Esophagus (tissue), 2 donors: ENCODE data around the gene DDIT4. TPM values are rescaled to one million over a fixed set of nuclear protein-coding genes. Genes with fewer than 3 reads are reported as not detected.
A peak's percentile ranks its signal among the peaks of the same experiment; 100 is the strongest.
"Not testable (repeated sequence)": the region's sequence is repeated elsewhere in the genome, so short reads cannot be mapped to it uniquely, and the experiment has no call there.

Source experiments
- H3K27ac ChIP-seq, 2 donors: one replicate each; pipeline ENCODE4 v1.5.1; 2013; ENCODE audit warnings: low read depth in 2 of 2, mild to moderate bottlenecking in 2 of 2, inconsistent platforms in 1 of 2, low read length in 1 of 2, moderate library complexity in 1 of 2
- H3K27me3 ChIP-seq, 2 donors: one replicate each; pipeline ENCODE4 v1.6.1; 2013; ENCODE audit warnings: low read length in 2 of 2, control low read depth in 1 of 2, mild to moderate bottlenecking in 1 of 2; ENCODE audit not compliant: insufficient read depth in 2 of 2, control insufficient read depth in 1 of 2
- H3K36me3 ChIP-seq, 2 donors: one replicate each; pipeline ENCODE4 v1.6.1; 2013; ENCODE audit warnings: low read length in 1 of 2; ENCODE audit not compliant: control insufficient read depth in 2 of 2, insufficient read depth in 2 of 2
- H3K4me1 ChIP-seq, 2 donors: one replicate each; pipeline ENCODE4 v1.6.1; 2013; ENCODE audit warnings: low read length in 1 of 2; ENCODE audit not compliant: control insufficient read depth in 2 of 2, insufficient read depth in 2 of 2
- H3K4me3 ChIP-seq, 2 donors: one replicate each; pipeline ENCODE4 v1.5.1; 2013; ENCODE audit warnings: low read length in 2 of 2, mild to moderate bottlenecking in 2 of 2, low read depth in 1 of 2, moderate library complexity in 1 of 2
- H3K9me3 ChIP-seq, 2 donors: one replicate each; pipeline ENCODE4 v1.6.1; 2013; ENCODE audit warnings: mild to moderate bottlenecking in 2 of 2, low read depth in 1 of 2, low read length in 1 of 2, moderate library complexity in 1 of 2; ENCODE audit not compliant: control insufficient read depth in 2 of 2, insufficient read depth in 1 of 2
- WGBS, 2 donors: extraction: QIAGEN DNeasy Blood & Tissue Kit; methylation state at CpG; one replicate each; pipeline ENCODE4 v1.1.7; 2013; 5-methylcytosine and 5-hydroxymethylcytosine counted together
- polyA plus RNA-seq, 2 donors: library from polyadenylated mRNA; stranded (reverse); fragments of 200-250 nt; gene quantifications; one replicate each; pipeline ENCODE4 v1.2.3, GENCODE V29; 2013
- donor health status: healthy with polysubstance abuse.
- donor health status: Bipolar disorder and iron deficiency.

The DDIT4 gene
- polyA plus RNA-seq, 2 donors: 230 to 332 TPM

GRCh38 chr10:72265508-72265907 lies 8.2 kb upstream of the DDIT4 start:
- Histone ChIP-seq H3K36me3 (no peaks in the 10 kb centered on the region), H3K4me1 (peaks cover 0 to 6% of the 10 kb centered on the region in 2 donors), H3K9me3 (no peaks in the 10 kb centered on the region), H3K27me3 (no peaks in the 10 kb centered on the region), H3K27ac (no peak overlapping the region), H3K4me3 (no peak overlapping the region)
- WGBS, 2 donors: 89 to 90% methylated on average over 6 of the region's 6 CpGs

- no peaks in the 10 kb centered on the region for H3K27me3 ChIP-seq
- H3K4me1 ChIP-seq: peaks cover 0 to 5% of the 10 kb centered on the region in 2 donors
- H3K9me3 ChIP-seq: no peaks in the 10 kb centered on the region
- 86% methylated on average over 11 of the region's 11 CpGs for WGBS, 2 donors
- H3K27ac ChIP-seq: no peak overlapping the region
- H3K36me3 ChIP-seq: no peaks in the 10 kb centered on the region
- H3K4me3 ChIP-seq: no peak overlapping the region
These were observed 7.5 kb upstream of the DDIT4 start for GRCh38 chr10:72265990-72266865.

GRCh38 chr10:72267381-72267780 lies 6.3 kb upstream of the DDIT4 start:
- peaks cover 0 to 2% of the 10 kb centered on the region in 2 donors for H3K4me1 ChIP-seq
- H3K27me3 ChIP-seq: no peaks in the 10 kb centered on the region
- H3K4me3 ChIP-seq: no peak overlapping the region
- no peaks in the 10 kb centered on the region for H3K36me3 ChIP-seq
- 84 to 85% methylated on average over 6 of the region's 6 CpGs for WGBS, 2 donors
- H3K9me3 ChIP-seq: no peaks in the 10 kb centered on the region
- H3K27ac ChIP-seq: no peak overlapping the region

GRCh38 chr10:72267819-72268399 lies 5.8 kb upstream of the DDIT4 start:
- Histone ChIP-seq H3K4me1 (peaks cover 0 to 6% of the 10 kb centered on the region in 2 donors), H3K36me3 (no peaks in the 10 kb centered on the region), H3K9me3 (no peaks in the 10 kb centered on the region), H3K27me3 (no peaks in the 10 kb centered on the region), H3K4me3 (no peak overlapping the region), H3K27ac (no peak overlapping the region)
- WGBS, 2 donors: 89 to 94% methylated on average over 15 of the region's 15 CpGs

GRCh38 chr10:72268475-72269200 lies 5.1 kb upstream of the DDIT4 start:
- not testable (repeated sequence) for H3K27me3 ChIP-seq, H3K36me3 ChIP-seq, H3K9me3 ChIP-seq, H3K4me1 ChIP-seq, H3K4me3 ChIP-seq, H3K27ac ChIP-seq
- WGBS, 2 donors: 95 to 100% methylated on average over 5 of the region's 5 CpGs

GRCh38 chr10:72270607-72271281 lies 3.0 kb upstream of the DDIT4 start:
- WGBS, 2 donors: 76 to 87% methylated on average over 5 of the region's 5 CpGs
- H3K4me3 ChIP-seq: no peak overlapping the region
- H3K4me1 ChIP-seq: peaks cover 0 to 3% of the 10 kb centered on the region in 2 donors
- peaks cover 0 to 12% of the 10 kb centered on the region in 2 donors for H3K36me3 ChIP-seq
- H3K27me3 ChIP-seq: no peaks in the 10 kb centered on the region
- peaks cover 0 to 2% of the 10 kb centered on the region in 2 donors for H3K9me3 ChIP-seq
- H3K27ac ChIP-seq: peak overlapping the region in 1 of 2 donors; percentile 50

- peaks cover 0 to 2% of the 10 kb centered on the region in 2 donors for H3K9me3 ChIP-seq
- H3K4me3 ChIP-seq: peak overlapping the region; percentile 62 to 63
- 4 to 6% methylated on average over 27 to 28 of the region's 28 CpGs for WGBS, 2 donors
- H3K36me3 ChIP-seq: peaks cover 0 to 19% of the 10 kb centered on the region in 2 donors
- H3K27me3 ChIP-seq: no peaks in the 10 kb centered on the region
- H3K27ac ChIP-seq: peak overlapping the region; percentile 95 to 96
- peaks cover 0 to 9% of the 10 kb centered on the region in 2 donors for H3K4me1 ChIP-seq
These were observed 875 bp upstream of the DDIT4 start for GRCh38 chr10:72272689-72273409.

GRCh38 chr10:72274213-72274729 lies 547 bp downstream of the DDIT4 start:
- H3K4me1 ChIP-seq: peaks cover 0 to 9% of the 10 kb centered on the region in 2 donors
- no peaks in the 10 kb centered on the region for H3K27me3 ChIP-seq
- H3K27ac ChIP-seq: peak overlapping the region; percentile 94 to 99
- H3K4me3 ChIP-seq: peak overlapping the region; percentile 92 to 99
- WGBS, 2 donors: 0% methylated on average over 40 of the region's 40 CpGs
- H3K36me3 ChIP-seq: peaks cover 0 to 19% of the 10 kb centered on the region in 2 donors
- peaks cover 0 to 2% of the 10 kb centered on the region in 2 donors for H3K9me3 ChIP-seq
